B cell (primary cell): ENCODE data around the gene NPAS3. TPM values are rescaled to one million over a fixed set of nuclear protein-coding genes. Genes with fewer than 3 reads are reported as not detected.

ENCODE experiments used
- ATAC-seq: fragments of 200-7000 bp; cut with Tn5 transposase; one replicate; pipeline ENCODE4 v1.10.0; 2021; ENCODE audit warnings: low read depth, mild to moderate bottlenecking, moderate number of reproducible peaks, moderate library complexity
- CTCF ChIA-PET: fragments of 350-600 bp; sonication (Branson Sonifier 250); formaldehyde crosslinking; loops from one replicate; lab custom pipeline; 2021; ENCODE audit warnings: antibody characterized with exemption, inconsistent platforms; lab: Charles Lee
- POLR2A ChIA-PET: fragments of 350-600 bp; sonication (Branson Sonifier 250); formaldehyde crosslinking; loops from one replicate; lab custom pipeline; 2021; ENCODE audit warnings: antibody characterized with exemption; lab: Charles Lee
- DNase-seq: peaks from one replicate; pipeline ENCODE4 v3.0.0; 2013
- H2AFZ ChIP-seq: 2 replicates; pipeline ENCODE4 v1.6.1; 2012; ENCODE audit warnings: mild to moderate bottlenecking, low read depth, low read length; ENCODE audit not compliant: insufficient read depth, poor library complexity, severe bottlenecking
- H3K27ac ChIP-seq, 2 donors: 1 replicate in 1 of 2; 2 replicates in 1 of 2; pipeline ENCODE4 v1.5.1; 2012 to 2013; ENCODE audit warnings: low read length in 2 of 2, mild to moderate bottlenecking in 2 of 2, moderate library complexity in 1 of 2
- H3K27me3 ChIP-seq, 4 experiments: fragments of 200-600 bp in 1 of 4; sonication (generic) in 1 of 4; replicated peaks in 1 of 4; 1 replicate in 2 of 4; 2 replicates in 2 of 4; pipeline versions ENCODE4 v1.6.1 to v1.7.0; 2013 to 2016; ENCODE audit warnings: low read length in 3 of 4, mild to moderate bottlenecking in 2 of 4, mixed read lengths in 1 of 4, moderate library complexity in 1 of 4; ENCODE audit not compliant: insufficient read depth in 4 of 4, control insufficient read depth in 3 of 4; ENCODE audit errors: control extremely low read depth in 1 of 4
- H3K36me3 ChIP-seq, 2 experiments: replicated peaks in 1 of 2; 1 replicate in 1 of 2; 2 replicates in 1 of 2; pipeline versions ENCODE4 v1.6.1 to v1.7.1; 2013; ENCODE audit warnings: low read length in 1 of 2; ENCODE audit not compliant: insufficient read depth in 2 of 2, control insufficient read depth in 1 of 2; ENCODE audit errors: control extremely low read depth in 1 of 2, extremely low read depth in 1 of 2
- H3K4me1 ChIP-seq, 2 donors: fragments of 200-600 bp in 1 of 2; sonication (generic) in 1 of 2; 1 replicate in 1 of 2; 2 replicates in 1 of 2; pipeline versions ENCODE4 v1.5.1 to v1.6.1; 2013 to 2017; ENCODE audit warnings: low read length in 2 of 2; ENCODE audit not compliant: control insufficient read depth in 2 of 2, insufficient read depth in 2 of 2
- H3K4me2 ChIP-seq: replicated peaks from 2 replicates; pipeline ENCODE3; 2012; ENCODE audit warnings: mild to moderate bottlenecking, low read depth, low read length; ENCODE audit not compliant: poor library complexity, severe bottlenecking
- H3K4me3 ChIP-seq, 5 experiments: fragments of 200-600 bp in 1 of 5; sonication (generic) in 1 of 5; 1 replicate in 3 of 5; 2 replicates in 2 of 5; pipeline versions ENCODE4 v1.5.1 to v1.7.0; 2011 to 2016; ENCODE audit warnings: low read length in 4 of 5, mild to moderate bottlenecking in 4 of 5, low read depth in 2 of 5, control low read depth in 1 of 5, moderate library complexity in 1 of 5; ENCODE audit not compliant: insufficient read depth in 1 of 5; ENCODE audit errors: control extremely low read depth in 1 of 5, extremely low read depth in 1 of 5
- H3K79me2 ChIP-seq: fragments of 200-600 bp; sonication (generic); one replicate; pipeline ENCODE4 v1.6.0; 2016; ENCODE audit warnings: low read length; ENCODE audit not compliant: control insufficient read depth, insufficient read depth
- H3K9ac ChIP-seq: fragments of 200-600 bp; sonication (generic); 2 replicates; pipeline ENCODE4 v1.6.1; 2017; ENCODE audit warnings: mild to moderate bottlenecking, low read length, moderate library complexity
- H3K9me3 ChIP-seq, 3 donors: one replicate each; pipeline versions ENCODE4 v1.6.1 to v1.7.1; 2013; ENCODE audit warnings: low read length in 2 of 3; ENCODE audit not compliant: control insufficient read depth in 2 of 3, insufficient read depth in 1 of 3; ENCODE audit errors: control extremely low read depth in 1 of 3
- H4K20me1 ChIP-seq: 2 replicates; pipeline ENCODE4 v1.6.0; 2012; ENCODE audit warnings: mild to moderate bottlenecking, low read length; ENCODE audit not compliant: insufficient read depth, control insufficient read depth, poor library complexity, severe bottlenecking
- H3K27ac Mint-ChIP-seq: one replicate; pipeline ENCODE4 v1.8.0; 2021; ENCODE audit warnings: mixed read lengths
- H3K27me3 Mint-ChIP-seq: one replicate; pipeline ENCODE4 v1.8.0; 2021; ENCODE audit warnings: mixed read lengths
- H3K4me1 Mint-ChIP-seq: one replicate; pipeline ENCODE4 v1.8.0; 2021; ENCODE audit warnings: mixed read lengths
- H3K4me3 Mint-ChIP-seq: one replicate; pipeline ENCODE4 v1.8.0; 2021; ENCODE audit warnings: mixed read lengths
- H3K9me3 Mint-ChIP-seq: one replicate; pipeline ENCODE4 v1.8.0; 2022; ENCODE audit warnings: mixed read lengths; ENCODE audit not compliant: insufficient read depth
- EZH2 ChIP-seq: IDR thresholded peaks from 2 replicates; pipeline ENCODE4 v1.6.1; 2012; ENCODE audit warnings: borderline replicate concordance, low read depth, mild to moderate bottlenecking, moderate library complexity, low read length; ENCODE audit not compliant: insufficient read depth, poor library complexity, severe bottlenecking
- WGBS: methylation state at CpG from one replicate; pipeline ENCODE4 v1.1.5; 2013; ENCODE audit warnings: missing lambda C conversion rate; ENCODE audit not compliant: insufficient coverage; 5-methylcytosine and 5-hydroxymethylcytosine counted together
- intact Hi-C: fragments of 100-400 bp; cut with micrococcal nuclease; formaldehyde crosslinking; loops from one replicate; pipeline ENCODE4 v1.10.0; 2022
- polyA plus RNA-seq: library from polyadenylated mRNA; depleted of rRNA; stranded (reverse); fragments of >200 nt; gene quantifications from 2 replicates; pipeline ENCODE4 v1.2.3, GENCODE V29; 2012
- total RNA-seq, 2 donors: library from RNA; stranded (reverse); fragments of 120-200 nt in 1 of 2; gene quantifications; 1 replicate in 1 of 2; 2 replicates in 1 of 2; pipeline versions ENCODE4 v1.2.3 to v1.2.4, GENCODE V29; 2013 to 2022
- TF ChIP-seq, protein P1 (sequence below): fragments of 200-600 bp; IDR thresholded peaks from one replicate; pipeline ENCODE4 v1.8.0; 2022; ENCODE audit warnings: antibody characterized with exemption, mild to moderate bottlenecking

Gene NPAS3
- total and polyA plus RNA-seq, 2 donors (not counting 1 experiment from before 2014, with no cell fraction given): not detected

GRCh38 chr14:33348510-33348909 is 409.8 kb downstream of the NPAS3 start:
- TF ChIP-seq EZH2: no peak
- TF ChIP-seq, protein P1, sequence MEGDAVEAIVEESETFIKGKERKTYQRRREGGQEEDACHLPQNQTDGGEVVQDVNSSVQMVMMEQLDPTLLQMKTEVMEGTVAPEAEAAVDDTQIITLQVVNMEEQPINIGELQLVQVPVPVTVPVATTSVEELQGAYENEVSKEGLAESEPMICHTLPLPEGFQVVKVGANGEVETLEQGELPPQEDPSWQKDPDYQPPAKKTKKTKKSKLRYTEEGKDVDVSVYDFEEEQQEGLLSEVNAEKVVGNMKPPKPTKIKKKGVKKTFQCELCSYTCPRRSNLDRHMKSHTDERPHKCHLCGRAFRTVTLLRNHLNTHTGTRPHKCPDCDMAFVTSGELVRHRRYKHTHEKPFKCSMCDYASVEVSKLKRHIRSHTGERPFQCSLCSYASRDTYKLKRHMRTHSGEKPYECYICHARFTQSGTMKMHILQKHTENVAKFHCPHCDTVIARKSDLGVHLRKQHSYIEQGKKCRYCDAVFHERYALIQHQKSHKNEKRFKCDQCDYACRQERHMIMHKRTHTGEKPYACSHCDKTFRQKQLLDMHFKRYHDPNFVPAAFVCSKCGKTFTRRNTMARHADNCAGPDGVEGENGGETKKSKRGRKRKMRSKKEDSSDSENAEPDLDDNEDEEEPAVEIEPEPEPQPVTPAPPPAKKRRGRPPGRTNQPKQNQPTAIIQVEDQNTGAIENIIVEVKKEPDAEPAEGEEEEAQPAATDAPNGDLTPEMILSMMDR: no peak
- H3K4me3 ChIP-seq: no peak overlapping the region
- ChIA-PET CTCF (no interaction called here), POLR2A (no interaction called here)
- no peak overlapping the region for H2AFZ ChIP-seq
- H3K27me3 ChIP-seq: no peaks in the 10 kb centered on the region
- no peaks in the 10 kb centered on the region for H3K4me1 Mint-ChIP-seq
- H3K27ac Mint-ChIP-seq: no peak overlapping the region
- H3K27ac ChIP-seq: no peak overlapping the region
- H3K4me3 Mint-ChIP-seq: no peak overlapping the region
- no peaks in the 10 kb centered on the region for H3K27me3 Mint-ChIP-seq
- intact Hi-C loops: no loop called here
- H4K20me1 ChIP-seq: no peaks in the 10 kb centered on the region
- no peak overlapping the region for H3K9ac ChIP-seq
- no peaks in the 10 kb centered on the region for H3K36me3 ChIP-seq
- no peaks in the 10 kb centered on the region for H3K9me3 Mint-ChIP-seq
- 70% methylated on average over 3 of the region's 4 CpGs for WGBS
- no peaks in the 10 kb centered on the region for H3K9me3 ChIP-seq
- DNase-seq (no peak), ATAC-seq (no peak)
- no peaks in the 10 kb centered on the region for H3K4me1 ChIP-seq
- H3K79me2 ChIP-seq: no peaks in the 10 kb centered on the region
- no peak overlapping the region for H3K4me2 ChIP-seq

DNA sequence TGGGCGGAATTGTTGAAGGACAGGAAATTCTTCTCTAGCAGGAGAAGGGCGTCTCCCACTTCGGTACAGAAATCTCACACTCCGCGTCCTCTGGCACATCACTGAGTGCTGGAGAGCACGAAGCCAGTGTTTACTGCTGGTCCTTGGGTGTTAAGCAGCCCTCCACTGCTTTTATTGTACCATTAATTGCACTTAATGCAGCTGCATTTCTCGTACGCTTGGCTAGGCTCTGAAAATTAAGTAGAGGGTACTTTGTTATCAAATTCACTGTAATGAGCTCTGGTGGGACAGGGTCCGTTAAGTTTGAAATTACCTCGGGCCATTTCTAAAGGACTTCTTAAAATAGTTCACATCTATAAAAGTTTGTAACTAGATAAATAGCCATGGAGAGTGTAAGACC is 411.2 kb downstream of the NPAS3 start:
- no peak for TF ChIP-seq EZH2
- TF ChIP-seq, protein P1: no peak
- no peak overlapping the region for H3K4me3 Mint-ChIP-seq
- intact Hi-C loops: no loop called here
- WGBS: 96% methylated on average over 5 of the region's 10 CpGs
- no peaks in the 10 kb centered on the region for H3K36me3 ChIP-seq
- ATAC-seq: no peak
- no peak overlapping the region for H3K9ac ChIP-seq
- no peaks in the 10 kb centered on the region for H3K27me3 ChIP-seq
- no peak overlapping the region for H3K27ac Mint-ChIP-seq
- H3K9me3 Mint-ChIP-seq: no peaks in the 10 kb centered on the region
- POLR2A ChIA-PET: no interaction called here
- CTCF ChIA-PET: no interaction called here
- no peak for DNase-seq
- H3K79me2 ChIP-seq: no peaks in the 10 kb centered on the region
- H2AFZ ChIP-seq: no peak overlapping the region
- H3K4me2 ChIP-seq: no peak overlapping the region
- no peak overlapping the region for H3K4me3 ChIP-seq
- H3K27me3 Mint-ChIP-seq: no peaks in the 10 kb centered on the region
- no peaks in the 10 kb centered on the region for H3K4me1 ChIP-seq
- no peak overlapping the region for H3K27ac ChIP-seq
- H4K20me1 ChIP-seq: no peaks in the 10 kb centered on the region
- H3K4me1 Mint-ChIP-seq: no peaks in the 10 kb centered on the region
- no peaks in the 10 kb centered on the region for H3K9me3 ChIP-seq
